Measurements from ENCODE around the gene CELF1.

DNA sequence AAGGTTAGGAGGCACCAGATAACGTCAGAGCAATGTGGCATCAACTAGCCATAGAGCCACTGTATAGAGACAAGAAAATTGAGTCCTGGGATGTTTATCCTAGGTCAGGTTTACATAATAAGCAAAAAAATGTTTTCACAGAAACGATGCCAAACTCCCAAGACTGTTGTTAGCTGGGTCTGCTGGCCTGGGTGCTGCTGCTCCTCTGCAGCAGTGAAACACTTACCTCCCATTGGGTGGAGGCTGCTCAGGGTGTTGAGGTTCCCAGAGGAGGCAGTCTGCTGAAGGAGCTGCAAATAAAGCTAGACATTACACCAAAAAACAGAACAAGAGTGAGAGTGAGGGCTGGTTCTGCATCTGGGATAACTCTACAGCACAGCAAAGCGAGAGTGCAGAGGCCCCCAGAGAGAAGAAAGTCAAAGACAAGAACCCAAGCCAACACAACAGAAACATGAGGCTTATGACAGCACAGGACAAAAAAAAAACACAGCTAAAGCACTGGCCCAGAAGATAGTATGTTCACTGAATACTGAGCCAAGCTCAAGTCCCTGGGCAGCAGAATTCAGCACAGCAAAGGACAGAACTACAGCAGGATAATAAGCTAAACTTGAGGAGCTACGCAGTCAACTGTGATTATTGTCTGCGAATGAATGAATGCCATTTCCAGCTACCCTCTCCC is 74.1 kb downstream of the CELF1 start:
- TF ChIP-seq, protein P1, sequence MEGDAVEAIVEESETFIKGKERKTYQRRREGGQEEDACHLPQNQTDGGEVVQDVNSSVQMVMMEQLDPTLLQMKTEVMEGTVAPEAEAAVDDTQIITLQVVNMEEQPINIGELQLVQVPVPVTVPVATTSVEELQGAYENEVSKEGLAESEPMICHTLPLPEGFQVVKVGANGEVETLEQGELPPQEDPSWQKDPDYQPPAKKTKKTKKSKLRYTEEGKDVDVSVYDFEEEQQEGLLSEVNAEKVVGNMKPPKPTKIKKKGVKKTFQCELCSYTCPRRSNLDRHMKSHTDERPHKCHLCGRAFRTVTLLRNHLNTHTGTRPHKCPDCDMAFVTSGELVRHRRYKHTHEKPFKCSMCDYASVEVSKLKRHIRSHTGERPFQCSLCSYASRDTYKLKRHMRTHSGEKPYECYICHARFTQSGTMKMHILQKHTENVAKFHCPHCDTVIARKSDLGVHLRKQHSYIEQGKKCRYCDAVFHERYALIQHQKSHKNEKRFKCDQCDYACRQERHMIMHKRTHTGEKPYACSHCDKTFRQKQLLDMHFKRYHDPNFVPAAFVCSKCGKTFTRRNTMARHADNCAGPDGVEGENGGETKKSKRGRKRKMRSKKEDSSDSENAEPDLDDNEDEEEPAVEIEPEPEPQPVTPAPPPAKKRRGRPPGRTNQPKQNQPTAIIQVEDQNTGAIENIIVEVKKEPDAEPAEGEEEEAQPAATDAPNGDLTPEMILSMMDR (IDR thresholded peaks at IDR 0.05) = no peak
- no peak for TF ChIP-seq POLR2A (IDR thresholded peaks at IDR 0.05)
